Gastrocnemius medialis (tissue), 4 donors: ENCODE measurements around the gene TSPAN14.

Experiments
- POLR2A ChIP-seq, 2 donors: fragments of 450-650 bp; IDR thresholded peaks; one replicate each; pipeline ENCODE4 v1.6.1; 2017; ENCODE audit warnings: antibody characterized with exemption in 2 of 2, mild to moderate bottlenecking in 2 of 2, moderate library complexity in 2 of 2
- TF ChIP-seq, protein P1 (sequence below), 5 experiments: fragments of 450-650 bp in 3 of 5; fragments of 200-600 bp in 2 of 5; sonication (generic) in 2 of 5; IDR thresholded peaks in 4 of 5; conservative IDR thresholded peaks in 1 of 5; 1 replicate in 4 of 5; 2 replicates in 1 of 5; pipeline ENCODE4 v1.5.1; 2016 to 2019; ENCODE audit warnings: antibody characterized with exemption in 5 of 5, mild to moderate bottlenecking in 3 of 5, moderate library complexity in 3 of 5

DNA sequence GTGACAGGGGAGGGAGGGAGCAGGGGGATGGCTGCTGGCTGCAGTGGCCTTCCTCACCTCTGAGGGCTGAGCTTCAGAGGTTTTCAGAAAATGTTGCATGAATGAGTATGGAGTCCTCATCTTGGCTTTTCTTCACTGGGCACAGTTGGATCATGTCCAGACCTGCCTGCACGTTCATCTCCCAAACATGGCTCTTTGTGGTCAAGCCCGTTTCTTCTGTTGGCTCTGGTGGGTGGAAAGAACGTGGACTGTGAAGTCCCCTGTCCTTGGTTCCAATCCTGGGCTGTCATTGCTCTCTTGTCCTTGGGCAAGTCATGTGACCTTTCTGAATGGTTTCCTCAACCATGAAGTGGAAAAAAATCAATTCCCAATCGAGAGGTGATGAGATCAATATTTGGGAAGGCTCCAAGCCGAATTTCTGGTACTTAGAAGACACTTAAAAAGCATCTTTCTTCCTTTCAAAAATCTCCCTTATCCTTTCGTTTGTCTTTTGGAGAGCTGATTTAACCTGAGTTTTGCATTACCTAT lies 34.5 kb downstream of the TSPAN14 start:
- TF ChIP-seq, protein P1, sequence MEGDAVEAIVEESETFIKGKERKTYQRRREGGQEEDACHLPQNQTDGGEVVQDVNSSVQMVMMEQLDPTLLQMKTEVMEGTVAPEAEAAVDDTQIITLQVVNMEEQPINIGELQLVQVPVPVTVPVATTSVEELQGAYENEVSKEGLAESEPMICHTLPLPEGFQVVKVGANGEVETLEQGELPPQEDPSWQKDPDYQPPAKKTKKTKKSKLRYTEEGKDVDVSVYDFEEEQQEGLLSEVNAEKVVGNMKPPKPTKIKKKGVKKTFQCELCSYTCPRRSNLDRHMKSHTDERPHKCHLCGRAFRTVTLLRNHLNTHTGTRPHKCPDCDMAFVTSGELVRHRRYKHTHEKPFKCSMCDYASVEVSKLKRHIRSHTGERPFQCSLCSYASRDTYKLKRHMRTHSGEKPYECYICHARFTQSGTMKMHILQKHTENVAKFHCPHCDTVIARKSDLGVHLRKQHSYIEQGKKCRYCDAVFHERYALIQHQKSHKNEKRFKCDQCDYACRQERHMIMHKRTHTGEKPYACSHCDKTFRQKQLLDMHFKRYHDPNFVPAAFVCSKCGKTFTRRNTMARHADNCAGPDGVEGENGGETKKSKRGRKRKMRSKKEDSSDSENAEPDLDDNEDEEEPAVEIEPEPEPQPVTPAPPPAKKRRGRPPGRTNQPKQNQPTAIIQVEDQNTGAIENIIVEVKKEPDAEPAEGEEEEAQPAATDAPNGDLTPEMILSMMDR (IDR thresholded peaks at IDR 0.05 in 4 of 5, conservative IDR thresholded peaks at IDR 0.05 in 1 of 5): no peak
- TF ChIP-seq POLR2A (IDR thresholded peaks at IDR 0.05): no peak
